GM12878 (cell line): Measurements from ENCODE around the gene RALGAPA1. TPM values are rescaled to one million over a fixed set of nuclear protein-coding genes. Genes with fewer than 3 reads are reported as not detected.

Source experiments
- ATAC-seq: fragments of 200-7000 bp; cut with Tn5 transposase; 3 replicates; pipeline ENCODE4 v1.9.1; 2020; ENCODE audit warnings: mild to moderate bottlenecking, moderate library complexity
- BruUV-seq: library from RNA; stranded (reverse); fragments of 400-500 nt; replicated peaks from 2 replicates; lab custom pipeline; 2021; lab: Mats Ljungman, UMichigan
- CTCF ChIA-PET: fragments of 300-600 bp; sonication (Branson Sonifier 250); formaldehyde crosslinking; extraction: SDS; loops from one replicate; lab custom pipeline; 2021; ENCODE audit warnings: inconsistent platforms; lab: Yijun Ruan, JAX
- POLR2A ChIA-PET: fragments of 350-600 bp; formaldehyde crosslinking; extraction: SDS; loops from one replicate; lab custom pipeline; 2021; ENCODE audit warnings: inconsistent platforms; lab: Charles Lee
- RAD21 ChIA-PET: fragments of 300-600 bp; sonication (Branson Sonifier 250); formaldehyde crosslinking; loops from one replicate; lab custom pipeline; 2023; ENCODE audit warnings: antibody characterized with exemption; ENCODE audit not compliant: unreplicated experiment; lab: Charles Lee
- SMC1A ChIA-PET: fragments of 300-600 bp; sonication (Branson Sonifier 250); formaldehyde crosslinking; loops from one replicate; lab custom pipeline; 2023; ENCODE audit not compliant: unreplicated experiment, uncharacterized antibody; lab: Charles Lee
- DNase-seq: peaks from one replicate; pipeline ENCODE4 v3.0.0-alpha.2; 2011; ENCODE audit warnings: low read depth, low spot score
- FAIRE-seq: peaks from 3 replicates; lab custom pipeline; 2011; peaks lifted over from hg19 to GRCh38; lab: Jason Lieb, UNC
- H2AFZ ChIP-seq: 2 replicates; pipeline ENCODE4 v1.6.0; 2011; ENCODE audit warnings: low read depth, low read length, control low read depth; ENCODE audit not compliant: control insufficient read depth
- H3K27ac ChIP-seq: 2 replicates; pipeline ENCODE4 v1.5.1; 2011; ENCODE audit warnings: control low read depth; ENCODE audit not compliant: control insufficient read depth, insufficient read depth
- H3K27me3 ChIP-seq, 2 experiments: replicated peaks in 1 of 2; 2 replicates each; pipeline versions ENCODE4 v1.6.0 to v1.6.1; 2011; ENCODE audit warnings: low read length in 1 of 2; ENCODE audit not compliant: control insufficient read depth in 2 of 2, insufficient read depth in 2 of 2
- H3K36me3 ChIP-seq, 2 experiments: 2 replicates each; pipeline ENCODE4 v1.5.1; 2011; ENCODE audit warnings: low read length in 1 of 2; ENCODE audit not compliant: control insufficient read depth in 2 of 2, insufficient read depth in 2 of 2
- H3K4me1 ChIP-seq: 2 replicates; pipeline ENCODE4 v1.6.1; 2011; ENCODE audit warnings: mild to moderate bottlenecking, low read length, moderate library complexity, mixed read lengths; ENCODE audit not compliant: control insufficient read depth, insufficient read depth
- H3K4me2 ChIP-seq: 2 replicates; pipeline ENCODE4 v1.6.0; 2011; ENCODE audit warnings: control low read depth; ENCODE audit not compliant: control insufficient read depth, insufficient read depth
- H3K4me3 ChIP-seq: fragments of 200-600 bp; sonication (generic); 2 replicates; pipeline ENCODE4 v1.5.1; 2016
- H3K79me2 ChIP-seq: 2 replicates; pipeline ENCODE4 v1.6.0; 2011; ENCODE audit warnings: low read length; ENCODE audit not compliant: control insufficient read depth, insufficient read depth
- H3K9ac ChIP-seq: 2 replicates; pipeline ENCODE4 v1.8.0; 2011; ENCODE audit warnings: low read length, control low read depth, mixed read lengths; ENCODE audit not compliant: control insufficient read depth, insufficient read depth
- H3K9me3 ChIP-seq: replicated peaks from 3 replicates; pipeline ENCODE4 v1.5.1; 2011; ENCODE audit warnings: mild to moderate bottlenecking, low read length; ENCODE audit not compliant: control insufficient read depth, insufficient read depth
- H4K20me1 ChIP-seq: 2 replicates; pipeline ENCODE4 v1.6.0; 2011; ENCODE audit not compliant: control insufficient read depth, insufficient read depth
- FOS ChIP-seq: IDR thresholded peaks from 3 replicates; pipeline ENCODE4 v1.6.1; 2011; ENCODE audit warnings: borderline replicate concordance; ENCODE audit not compliant: insufficient read length; ENCODE audit errors: extremely low read depth
- FOXM1 ChIP-seq: IDR thresholded peaks from 2 replicates; pipeline ENCODE4 v1.6.1; 2012; ENCODE audit warnings: low read depth, mild to moderate bottlenecking, inconsistent platforms, low read length, moderate library complexity
- IKZF1 ChIP-seq: fragments of 450-650 bp; conservative IDR thresholded peaks from 2 replicates; pipeline ENCODE4 v1.6.1; 2017; ENCODE audit warnings: antibody characterized with exemption, mild to moderate bottlenecking
- IKZF2 ChIP-seq, 2 experiments: fragments of 450-650 bp; IDR thresholded peaks; 2 replicates each; pipeline ENCODE4 v1.6.1; 2017; ENCODE audit warnings: mild to moderate bottlenecking in 2 of 2, moderate library complexity in 2 of 2
- NBN ChIP-seq: fragments of 450-650 bp; IDR thresholded peaks from 2 replicates; pipeline ENCODE4 v1.6.1; 2016
- NFIC ChIP-seq: IDR thresholded peaks from 2 replicates; pipeline ENCODE4 v1.6.1; 2012; ENCODE audit warnings: low read depth, mild to moderate bottlenecking, inconsistent platforms, low read length, moderate library complexity
- RB1 ChIP-seq: fragments of 450-650 bp; formaldehyde crosslinking; IDR thresholded peaks from 2 replicates; pipeline ENCODE4 v1.6.1; 2017; ENCODE audit warnings: mild to moderate bottlenecking, borderline replicate concordance
- RBBP5 ChIP-seq: fragments of 200-600 bp; sonication (generic); conservative IDR thresholded peaks from 2 replicates; pipeline ENCODE4 v1.6.1; 2016
- ZBED1 ChIP-seq: IDR thresholded peaks from 2 replicates; pipeline ENCODE4 v1.6.1; 2016; ENCODE audit warnings: borderline replicate concordance
- WGBS: methylation state at CpG from one replicate; pipeline ENCODE4 v1.1.6; 2016; ENCODE audit warnings: low lambda C conversion rate; ENCODE audit not compliant: insufficient replicate concordance, insufficient coverage; ENCODE audit errors: missing lambda C conversion rate; 5-methylcytosine and 5-hydroxymethylcytosine counted together
- in situ Hi-C: fragments of 300-500 bp; cut with MboI; formaldehyde crosslinking; loops from 9 replicates; pipeline ENCODE4 v1.14.3; 2018; ENCODE audit warnings: mixed read lengths
- intact Hi-C: fragments of 100-400 bp; cut with micrococcal nuclease; formaldehyde crosslinking; loops from one replicate; pipeline ENCODE4 v1.14.2; 2022; ENCODE audit not compliant: unreplicated experiment
- polyA plus RNA-seq, 11 experiments: library from polyadenylated mRNA; depleted of rRNA in 4 of 11; unstranded in 6 of 11; stranded (reverse) in 5 of 11; fragments of >200 nt; fragmentation: Nextera tagmentation in 4 of 11; fragmentation: Illumina TruSeq in 1 of 11; extraction: Ambion mirVana in 4 of 11; extraction: Trizol in 1 of 11; gene quantifications; 1 replicate in 1 of 11; 2 replicates in 10 of 11; pipeline versions ENCODE4 v1.2.1 to v1.2.3, GENCODE V29; 2011 to 2016; ENCODE audit warnings: inconsistent platforms in 2 of 11, missing spikeins in 2 of 11, low read depth in 1 of 11
- total RNA-seq, 4 experiments: library from RNA; depleted of rRNA in 3 of 4; stranded (reverse); fragments of >200 nt in 3 of 4; fragmentation: Illumina TruSeq in 1 of 4; extraction: Trizol in 1 of 4; gene quantifications; 2 replicates each; pipeline versions ENCODE4 v1.2.1 to v1.2.3, GENCODE V29; 2013 to 2021

Gene RALGAPA1
- total and polyA plus RNA-seq, 10 of the 15 experiments (the other 5 are each of a cell fraction or from before 2014, with no cell fraction given) = 5.6 to 26.7 (median 14.7) TPM

DNA sequence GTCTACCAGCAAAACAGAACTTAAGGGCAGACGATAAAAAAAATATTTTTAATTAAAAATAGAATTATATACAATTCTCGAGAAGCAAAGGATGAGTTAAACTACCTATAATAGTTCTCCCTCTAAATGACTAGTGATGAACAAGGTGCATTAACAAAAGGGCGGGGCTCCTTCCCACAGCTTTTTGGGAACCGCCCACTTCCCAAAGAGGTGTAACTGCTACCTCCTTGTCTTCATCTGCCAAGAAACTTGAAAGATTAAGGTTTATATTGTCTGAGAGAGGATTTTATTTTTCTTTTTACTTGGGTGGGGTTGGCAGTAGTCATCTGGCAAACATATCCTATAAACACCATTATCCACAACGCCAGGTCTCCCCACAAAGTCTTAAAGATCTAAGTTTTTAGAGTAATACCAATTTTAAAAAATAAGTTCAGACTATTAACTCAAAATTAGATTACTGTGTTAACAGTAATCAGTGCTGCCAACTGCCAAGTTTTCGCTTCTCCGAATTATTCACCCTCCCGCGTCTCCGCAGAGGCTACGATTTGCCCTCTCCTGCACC is 938 bp downstream of the RALGAPA1 start:
- in situ Hi-C loops (no loop called here), intact Hi-C loops (loop anchor here (2.0 to 5.0 kb wide), 2 partner anchors 19 to 121 kb away; partner anchors contain the start of gene BRMS1L)
- Histone ChIP-seq H3K4me1 (no peaks in the 10 kb centered on the region), H3K36me3 (no peaks in the 10 kb centered on the region), H3K4me2 (peak overlapping the region; percentile 56), H3K27ac (peak overlapping the region; percentile 75), H2AFZ (peak overlapping the region; percentile 72), H3K9ac (peak overlapping the region; percentile 83), H3K79me2 (peaks cover 11% of the 10 kb centered on the region), H4K20me1 (no peaks in the 10 kb centered on the region), H3K9me3 (no peaks in the 10 kb centered on the region), H3K27me3 (no peaks in the 10 kb centered on the region), H3K4me3 (peak overlapping the region; percentile 79)
- TF ChIP-seq IKZF1 = no peak
- TF ChIP-seq FOS = no peak
- 0 out of 4 replicates have a peak, but pooled peaks of 1 of the 2 experiments have one; percentile 12 for TF ChIP-seq IKZF2 (IDR thresholded peaks at IDR 0.05)
- TF ChIP-seq ZBED1 = no peak
- no peak for TF ChIP-seq RBBP5
- TF ChIP-seq NBN = no peak
- no peak for TF ChIP-seq RB1
- 0 out of 2 replicates have a peak, but pooled peaks have one; percentile 22 for TF ChIP-seq FOXM1
- TF ChIP-seq NFIC = no peak
- ChIA-PET RAD21 (interaction anchor here (1.9 to 2.5 kb wide), 2 partner anchors 9 to 18 kb away, joined by 8 to 11 read pairs; partner anchors contain the start of gene BRMS1L), POLR2A (interaction anchor here (0.9 kb wide), 1 partner anchor 10 kb away, joined by 3 read pairs; no protein-coding TSS in a partner anchor), CTCF (interaction anchor here (0.6 to 4.8 kb wide), 3 partner anchors 8 to 18 kb away, joined by 4 to 42 read pairs (median 22); partner anchors contain the start of gene BRMS1L), SMC1A (interaction anchor here (0.6 to 2.6 kb wide), 4 partner anchors 10 to 389 kb away, joined by 3 to 10 read pairs (median 5); no protein-coding TSS in a partner anchor)
- DNase-seq (no peak), FAIRE-seq (no peak), ATAC-seq (peak; percentile 7; the same call in 2 of the 3 replicates)
- WGBS = under 1% methylated on average over 11 of the region's 11 CpGs
- no TSS peak for BruUV-seq
